ENCODE measurements around the gene SGF29. TPM values are rescaled to one million over a fixed set of nuclear protein-coding genes. Genes with fewer than 3 reads are reported as not detected.

Gene SGF29
- total RNA-seq, 1 donor from 2014 or later = 18.6 TPM

- peak overlapping the region; percentile 72 for H3K27ac Mint-ChIP-seq (ENCODE audit: unreplicated experiment)
These were observed 20.3 kb downstream of the SGF29 start for GRCh38 chr16:28573738-28574718.

DNA sequence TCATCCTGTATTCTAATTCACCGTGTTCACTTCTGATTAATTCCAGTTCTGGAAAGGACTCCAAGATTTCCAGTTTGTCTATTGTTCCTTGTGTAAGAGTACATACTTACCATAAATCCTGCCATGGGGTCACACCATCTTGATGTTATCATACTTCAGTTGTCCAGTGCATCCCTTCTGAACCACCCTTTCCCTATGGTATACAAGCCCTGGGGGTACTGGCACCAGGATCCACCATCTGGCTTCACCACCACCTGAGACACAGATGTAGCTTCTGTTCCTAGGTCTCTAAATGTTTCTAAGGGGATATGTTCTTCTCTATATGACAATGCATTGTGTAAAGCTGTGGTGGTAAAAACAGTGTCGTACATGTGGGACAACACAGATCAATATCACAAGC is 21.2 kb downstream of the SGF29 start:
- Mint-ChIP-seq H3K36me3 (ENCODE audit: low read depth, unreplicated experiment) (peaks cover 5% of the 10 kb centered on the region), H3K27me3 (ENCODE audit: unreplicated experiment) (peaks cover 2% of the 10 kb centered on the region), H3K4me1 (ENCODE audit: unreplicated experiment) (peaks cover 24% of the 10 kb centered on the region), H3K27ac (ENCODE audit: unreplicated experiment) (no peak overlapping the region), H3K9me3 (ENCODE audit: unreplicated experiment) (no peaks in the 10 kb centered on the region), H3K4me3 (ENCODE audit: unreplicated experiment) (no peak overlapping the region)
- no peak for TF ChIP-seq CTCF (IDR thresholded peaks at IDR 0.05; ENCODE audit: unreplicated experiment)
- DNase-seq (ENCODE audit: low spot score) = no peak

More at GRCh38 chr16:28573738-28574718, 20.3 kb downstream of the SGF29 start:
- Mint-ChIP-seq H3K4me1 (ENCODE audit: unreplicated experiment) (peaks cover 24% of the 10 kb centered on the region), H3K9me3 (ENCODE audit: unreplicated experiment) (no peaks in the 10 kb centered on the region), H3K4me3 (ENCODE audit: unreplicated experiment) (no peak overlapping the region), H3K36me3 (ENCODE audit: low read depth, unreplicated experiment) (peaks cover 5% of the 10 kb centered on the region), H3K27me3 (ENCODE audit: unreplicated experiment) (peaks cover 2% of the 10 kb centered on the region)
- TF ChIP-seq CTCF (IDR thresholded peaks at IDR 0.05; ENCODE audit: unreplicated experiment) = no peak
- no peak for DNase-seq (ENCODE audit: low spot score)

- no peak for TF ChIP-seq CTCF (IDR thresholded peaks at IDR 0.05; ENCODE audit: unreplicated experiment)
- Mint-ChIP-seq H3K27ac (ENCODE audit: unreplicated experiment) (no peak overlapping the region), H3K4me3 (ENCODE audit: unreplicated experiment) (no peak overlapping the region), H3K4me1 (ENCODE audit: unreplicated experiment) (peaks cover 24% of the 10 kb centered on the region), H3K9me3 (ENCODE audit: unreplicated experiment) (no peaks in the 10 kb centered on the region), H3K27me3 (ENCODE audit: unreplicated experiment) (peaks cover 2% of the 10 kb centered on the region), H3K36me3 (ENCODE audit: low read depth, unreplicated experiment) (peaks cover 5% of the 10 kb centered on the region)
- DNase-seq (ENCODE audit: low spot score) = no peak
These were observed 21.9 kb downstream of the SGF29 start for GRCh38 chr16:28575446-28576109.

DNA sequence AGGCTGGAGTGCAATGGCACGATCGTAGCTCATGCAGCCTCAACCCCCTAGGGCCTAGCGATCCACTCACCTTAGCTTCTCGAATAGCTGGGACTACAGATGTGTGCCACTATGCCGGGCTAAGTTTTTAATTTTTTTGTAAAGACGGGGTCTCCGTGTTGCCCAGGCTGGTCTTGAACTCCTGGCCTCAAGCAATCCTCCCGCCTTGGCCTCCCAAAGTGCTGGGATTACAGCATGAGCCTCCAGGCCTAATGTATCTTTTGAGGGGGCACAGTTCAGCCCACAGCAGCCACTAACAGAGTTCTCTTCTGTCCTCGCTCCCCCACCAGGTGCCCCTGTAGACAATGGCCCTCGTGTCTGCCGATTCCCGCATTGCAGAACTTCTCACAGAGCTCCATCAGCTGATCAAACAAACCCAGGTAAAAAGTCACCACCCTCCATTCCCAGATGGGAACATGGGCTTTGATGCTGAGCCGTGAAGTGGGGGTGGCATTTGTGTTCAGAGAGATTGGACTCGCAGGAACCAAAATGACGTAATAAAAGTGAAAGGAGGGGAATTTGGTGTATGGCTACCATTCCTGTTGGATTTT is 27.1 kb downstream of the SGF29 start:
- Mint-ChIP-seq H3K4me1 (ENCODE audit: unreplicated experiment) (no peaks in the 10 kb centered on the region), H3K27ac (ENCODE audit: unreplicated experiment) (no peak overlapping the region), H3K36me3 (ENCODE audit: low read depth, unreplicated experiment) (peaks cover 15% of the 10 kb centered on the region), H3K4me3 (ENCODE audit: unreplicated experiment) (no peak overlapping the region), H3K9me3 (ENCODE audit: unreplicated experiment) (no peaks in the 10 kb centered on the region), H3K27me3 (ENCODE audit: unreplicated experiment) (no peaks in the 10 kb centered on the region)
- TF ChIP-seq CTCF (IDR thresholded peaks at IDR 0.05; ENCODE audit: unreplicated experiment) = no peak
- no peak for DNase-seq (ENCODE audit: low spot score)

All from endothelial cell (in vitro differentiated cells).